Caco-2 (cell line): Measurements from ENCODE around the gene SBF1. TPM values are rescaled to one million over a fixed set of nuclear protein-coding genes. Genes with fewer than 3 reads are reported as not detected.

Experiments used
- BruUV-seq: library from RNA; stranded (reverse); fragments of 400-500 nt; replicated peaks from 2 replicates; lab custom pipeline; 2021; lab: Mats Ljungman, UMichigan
- CTCF ChIA-PET: fragments of 300-600 bp; sonication (Branson Sonifier 250); formaldehyde crosslinking; loops from one replicate; lab custom pipeline; 2022; ENCODE audit warnings: antibody characterized with exemption; lab: Charles Lee
- POLR2A ChIA-PET: fragments of 300-600 bp; sonication (Branson Sonifier 250); formaldehyde crosslinking; loops from one replicate; lab custom pipeline; 2022; ENCODE audit warnings: antibody characterized with exemption; lab: Charles Lee
- DNase-seq, 2 experiments: peaks; one replicate each; pipeline versions ENCODE4 v3.0.0 to v3.0.0-alpha.2; 2020 to 2022
- H3K27me3 ChIP-seq: replicated peaks from 2 replicates; pipeline ENCODE4 v1.6.0; 2011; ENCODE audit warnings: low read length; ENCODE audit not compliant: control insufficient read depth, insufficient read depth
- H3K36me3 ChIP-seq: 2 replicates; pipeline ENCODE4 v1.5.1; 2011; ENCODE audit warnings: low read length; ENCODE audit not compliant: control insufficient read depth, insufficient read depth
- H3K4me1 ChIP-seq: fragments of 250-450 bp; sonication (Bioruptor Pico); 2 replicates; pipeline ENCODE4 v1.5.1; 2020; ENCODE audit warnings: mild to moderate bottlenecking
- H3K4me3 ChIP-seq: 2 replicates; pipeline ENCODE4 v1.5.1; 2011; ENCODE audit warnings: low read depth, mild to moderate bottlenecking, control low read depth, low read length
- H3K9me3 ChIP-seq: fragments of 250-450 bp; sonication (Bioruptor Pico); 2 replicates; pipeline ENCODE4 v1.5.1; 2020; ENCODE audit warnings: mild to moderate bottlenecking, moderate library complexity
- H3K27ac Mint-ChIP-seq: one replicate; pipeline ENCODE4 v1.8.0; 2022; ENCODE audit warnings: mixed read lengths; ENCODE audit not compliant: unreplicated experiment
- H3K27me3 Mint-ChIP-seq: one replicate; pipeline ENCODE4 v1.8.0; 2022; ENCODE audit warnings: mixed read lengths; ENCODE audit not compliant: insufficient read depth, unreplicated experiment
- H3K36me3 Mint-ChIP-seq: one replicate; pipeline ENCODE4 v1.8.0; 2022; ENCODE audit warnings: mild to moderate bottlenecking, mixed read lengths; ENCODE audit not compliant: insufficient read depth, unreplicated experiment
- H3K4me1 Mint-ChIP-seq: one replicate; pipeline ENCODE4 v1.8.0; 2022; ENCODE audit warnings: low read depth, mixed read lengths; ENCODE audit not compliant: unreplicated experiment
- H3K4me3 Mint-ChIP-seq: one replicate; pipeline ENCODE4 v1.8.0; 2022; ENCODE audit warnings: mild to moderate bottlenecking, moderate library complexity, mixed read lengths; ENCODE audit not compliant: unreplicated experiment
- H3K9me3 Mint-ChIP-seq: one replicate; pipeline ENCODE4 v1.8.0; 2022; ENCODE audit warnings: mixed read lengths; ENCODE audit not compliant: unreplicated experiment
- CTCF ChIP-seq, 2 experiments: fragments of 200-600 bp in 1 of 2; IDR thresholded peaks; 1 replicate in 1 of 2; 2 replicates in 1 of 2; pipeline versions ENCODE4 v1.5.1 to v1.8.0; 2011 to 2022; ENCODE audit warnings: antibody characterized with exemption in 1 of 2, control low read depth in 1 of 2, inconsistent platforms in 1 of 2, low read depth in 1 of 2, low read length in 1 of 2, mild to moderate bottlenecking in 1 of 2, moderate library complexity in 1 of 2; ENCODE audit not compliant: insufficient read depth in 1 of 2, severe bottlenecking in 1 of 2, unreplicated experiment in 1 of 2
- intact Hi-C: fragments of 100-400 bp; cut with micrococcal nuclease; formaldehyde crosslinking; loops from one replicate; pipeline ENCODE4 v1.10.0; 2022; ENCODE audit not compliant: unreplicated experiment
- total RNA-seq: library from RNA; stranded (reverse); gene quantifications from 2 replicates; pipeline ENCODE4 v1.2.3, GENCODE V29; 2022

Gene SBF1
- total RNA-seq, 1 experiment from 2014 or later = 82.8 TPM

- no TSS peak for BruUV-seq
- H3K4me1 Mint-ChIP-seq = peaks cover 11% of the 10 kb centered on the region
- TF ChIP-seq CTCF (IDR thresholded peaks at IDR 0.05; ENCODE audit: insufficient read depth in 1 of 2, low read depth in 1 of 2, low read length in 1 of 2, severe bottlenecking in 1 of 2, unreplicated experiment in 1 of 2) = no peak
- H3K36me3 Mint-ChIP-seq = peaks cover 31% of the 10 kb centered on the region
- intact Hi-C loops = loop anchor here (10.0 kb wide), 1 partner anchor 113 kb away; no protein-coding TSS in a partner anchor
- no peaks in the 10 kb centered on the region for H3K27me3 ChIP-seq
- no peaks in the 10 kb centered on the region for H3K9me3 Mint-ChIP-seq
- H3K27ac Mint-ChIP-seq = peak within 1 kb of the TSS; percentile 90
- no peaks in the 10 kb centered on the region; the same call in 1 of the 2 replicates for H3K36me3 ChIP-seq
- ChIA-PET POLR2A (interaction anchor here (0.5 to 2.6 kb wide), 15 partner anchors 10 to 260 kb away, joined by 3 to 71 read pairs (median 4); partner anchors contain the start of genes ARSA, CHKB, MIOX and SCO2), CTCF (interaction anchor here (0.6 to 2.3 kb wide), 10 partner anchors 9 to 213 kb away, joined by 3 to 32 read pairs (median 4); partner anchors contain the start of genes SCO2 and SYCE3)
- H3K9me3 ChIP-seq = no peaks in the 10 kb centered on the region
- peak within 1 kb of the TSS; percentile 91 for H3K4me3 ChIP-seq
- DNase-seq = peak; percentile 86 to 90
- H3K4me1 ChIP-seq = peaks cover 5% of the 10 kb centered on the region; the same call in 1 of the 2 replicates
- H3K4me3 Mint-ChIP-seq = peak within 1 kb of the TSS; percentile 93
- no peaks in the 10 kb centered on the region for H3K27me3 Mint-ChIP-seq
Observed at GRCh38 chr22:50507421-50507990, 32.7 kb upstream of the SBF1 start, which contains the start of gene LMF2. Gene LMF2, minus strand, starts transcription at chr22:50507702. Its CDS starts 27 bp downstream, at chr22:50507675.

GRCh38 chr22:50506611-50507420 lies 32.0 kb upstream of the SBF1 start:
- Histone ChIP-seq H3K4me3 (peak overlapping the region; percentile 91), H3K27me3 (no peaks in the 10 kb centered on the region), H3K4me1 (peaks cover 5% of the 10 kb centered on the region; the same call in 1 of the 2 replicates), H3K9me3 (no peaks in the 10 kb centered on the region), H3K36me3 (no peaks in the 10 kb centered on the region; the same call in 1 of the 2 replicates)
- H3K4me3 Mint-ChIP-seq = peak overlapping the region; percentile 93
- intact Hi-C loops = loop anchor here (10.0 kb wide), 1 partner anchor 112 kb away; no protein-coding TSS in a partner anchor
- H3K36me3 Mint-ChIP-seq = peaks cover 24% of the 10 kb centered on the region
- DNase-seq = peak in 1 of 2 experiments; percentile 25
- H3K4me1 Mint-ChIP-seq = peaks cover 11% of the 10 kb centered on the region
- ChIA-PET CTCF (interaction anchor here (1.4 kb wide), 1 partner anchor 114 kb away, joined by 9 read pairs; no protein-coding TSS in a partner anchor), POLR2A (interaction anchor here (2.6 kb wide), 1 partner anchor 18 kb away, joined by 71 read pairs; the partner anchor contains the start of gene SCO2)
- TSS peak; percentile 38 for BruUV-seq
- no peak for TF ChIP-seq CTCF (IDR thresholded peaks at IDR 0.05; ENCODE audit: insufficient read depth in 1 of 2, low read depth in 1 of 2, low read length in 1 of 2, severe bottlenecking in 1 of 2, unreplicated experiment in 1 of 2)
- no peaks in the 10 kb centered on the region for H3K9me3 Mint-ChIP-seq
- peak overlapping the region; percentile 76 for H3K27ac Mint-ChIP-seq
- no peaks in the 10 kb centered on the region for H3K27me3 Mint-ChIP-seq
